ENCODE results near the gene PRAC2. TPM values are rescaled to one million over a fixed set of nuclear protein-coding genes. Genes with fewer than 3 reads are reported as not detected.
A peak's percentile ranks its signal among the peaks of the same experiment; 100 is the strongest.
"Not testable (repeated sequence)": the region's sequence is repeated elsewhere in the genome, so short reads cannot be mapped to it uniquely, and the experiment has no call there.

Gene PRAC2
- total RNA-seq, 8 experiments from 2014 or later: not detected

DNA sequence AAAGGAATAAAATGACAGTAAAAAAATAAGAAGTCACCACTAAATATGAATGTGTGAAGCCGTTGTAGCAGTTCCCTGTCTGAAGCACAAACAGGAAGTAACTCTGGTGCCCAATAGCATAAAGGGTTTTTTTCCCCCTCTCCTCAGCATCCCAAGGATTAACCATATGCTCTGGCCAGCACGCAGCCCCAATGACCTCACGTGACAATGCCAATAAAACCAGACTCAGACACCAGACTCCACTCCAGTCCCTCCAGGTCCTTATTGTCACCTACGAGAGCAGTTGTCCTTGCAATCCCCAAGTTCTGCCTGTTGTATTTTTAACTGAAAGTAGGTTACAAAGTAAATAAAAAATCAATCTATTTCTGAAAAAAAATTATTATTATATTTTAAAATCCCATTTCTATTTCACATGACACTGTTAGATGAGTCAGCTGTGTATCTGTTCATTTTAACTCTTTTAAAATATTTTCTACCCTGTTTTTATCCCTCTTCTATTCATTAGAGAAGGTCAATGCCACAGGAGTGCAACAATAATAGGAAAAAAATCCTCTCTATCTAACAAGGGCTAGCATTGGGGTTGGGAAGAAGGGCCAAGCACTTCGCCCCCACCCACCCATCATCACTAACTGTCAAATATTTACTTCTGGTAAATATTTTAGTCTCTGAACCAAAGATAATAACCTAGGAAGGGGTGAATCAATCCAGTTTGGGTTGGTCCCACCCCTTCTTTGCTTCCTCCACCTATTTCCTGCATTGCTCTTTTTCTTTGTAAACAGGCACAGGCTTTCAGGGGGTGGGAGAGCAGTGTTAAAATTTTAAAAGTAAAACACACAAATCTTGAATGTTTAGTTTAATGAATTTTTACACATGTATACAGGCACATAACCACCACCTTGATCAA is 7.2 kb upstream of the PRAC2 start:
- ATAC-seq (replicated peaks in 6 of 8): no peak
- Histone ChIP-seq H3K4me1 (replicated peaks in 1 of 2) (peaks cover 0 to 2% of the 10 kb centered on the region in 2 donors), H3K27ac (no peak overlapping the region), H3K4me3 (no peak overlapping the region)
- in situ Hi-C loops (cut with MboI; ENCODE audit: low pct_unique_long_range_greater_than_20kb in 2 of 9, low sequenced_read_pairs in 9 of 9, unreplicated experiment in 9 of 9): loop anchor here in 2 of 9 experiments (25.0 kb wide), 1 partner anchor 172 kb away; the partner anchor contains the start of gene ATP5MC1 (in 2 of the 2)
- WGBS, 10 experiments: 7 to 67% (median 13%) methylated on average over 1 to 5 of the region's 5 CpGs; no CpG with 5 or more reads in 1 of the 10 experiments

DNA sequence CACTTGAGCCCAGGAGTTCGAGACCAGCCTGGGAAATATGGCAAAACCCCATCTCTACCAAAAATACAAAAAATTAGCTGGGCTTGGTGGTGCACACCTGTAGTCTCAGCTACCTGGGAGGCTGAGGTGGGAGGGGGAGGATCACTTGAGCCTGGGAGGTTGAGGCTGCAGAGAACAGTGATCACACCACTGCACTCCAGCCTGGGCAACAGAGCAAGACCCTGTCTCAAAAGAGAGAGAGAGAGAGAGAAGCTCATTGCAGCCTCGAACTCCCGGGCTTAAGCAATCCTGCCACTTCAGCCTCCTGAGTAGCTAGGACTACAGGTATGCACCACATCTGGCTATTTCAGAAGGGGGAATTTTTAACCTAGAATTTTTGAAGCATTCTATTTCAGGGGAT is 6.4 kb upstream of the PRAC2 start:
- not testable (repeated sequence) for H3K4me3 ChIP-seq; H3K4me1 ChIP-seq (replicated peaks in 1 of 2); H3K27ac ChIP-seq; ATAC-seq (replicated peaks in 6 of 8)
- 0 to 100% (median 11%) methylated on average over 1 to 2 of the region's 3 CpGs; no CpG with 5 or more reads in 6 of the 10 experiments for WGBS, 10 experiments
- in situ Hi-C loops (cut with MboI; ENCODE audit: low pct_unique_long_range_greater_than_20kb in 2 of 9, low sequenced_read_pairs in 9 of 9, unreplicated experiment in 9 of 9): loop anchor here in 2 of 9 experiments (25.0 kb wide), 1 partner anchor 171 kb away; the partner anchor contains the start of gene ATP5MC1 (in 2 of the 2)

DNA sequence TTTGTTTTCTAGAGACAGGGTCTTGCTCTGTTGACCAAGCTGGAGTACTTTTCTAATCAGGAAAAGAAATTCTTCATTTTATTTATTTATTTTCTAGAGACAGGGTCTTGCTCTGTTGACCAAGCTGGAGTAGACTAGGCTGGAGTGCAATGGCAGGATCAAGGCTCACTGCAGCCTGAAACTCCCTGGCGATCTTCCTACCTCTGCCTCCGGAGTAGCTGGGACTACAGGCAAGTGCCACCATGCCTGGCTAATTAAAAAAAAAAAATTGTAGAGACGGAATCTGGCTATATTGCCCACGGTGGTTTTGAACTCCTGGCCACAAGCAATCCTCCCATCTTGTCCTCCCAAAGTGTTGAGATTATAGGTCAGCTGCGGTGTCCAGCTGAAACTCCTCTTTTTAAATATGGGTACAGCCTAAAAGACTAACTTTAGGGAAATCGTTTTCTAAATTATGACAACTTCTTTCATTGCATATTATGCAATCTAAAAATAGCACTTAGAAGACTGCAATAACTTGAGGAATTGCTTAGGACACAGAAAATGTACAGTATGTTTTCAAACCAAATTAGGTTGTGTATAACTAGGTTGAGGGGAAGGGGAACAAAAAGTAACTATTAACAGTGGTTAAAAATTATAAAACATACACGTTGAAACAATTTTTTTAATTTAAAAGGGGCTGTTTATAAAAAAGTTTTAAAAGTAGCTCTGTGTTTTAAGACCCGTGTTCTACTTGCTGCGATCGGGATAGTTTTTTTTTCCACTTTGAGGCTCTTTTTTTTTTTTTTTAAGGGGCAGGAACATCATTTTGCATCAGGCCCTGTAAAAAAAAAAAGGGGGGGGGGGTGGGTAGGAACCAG is 5.4 kb upstream of the PRAC2 start:
- Histone ChIP-seq H3K4me3 (no peak overlapping the region), H3K4me1 (replicated peaks in 1 of 2) (peaks cover 0 to 2% of the 10 kb centered on the region in 2 donors), H3K27ac (no peak overlapping the region)
- 4 to 22% (median 15%) methylated on average over 3 to 10 of the region's 10 CpGs for WGBS, 10 experiments
- no peak for ATAC-seq (replicated peaks in 6 of 8)
- in situ Hi-C loops (cut with MboI; ENCODE audit: low pct_unique_long_range_greater_than_20kb in 2 of 9, low sequenced_read_pairs in 9 of 9, unreplicated experiment in 9 of 9): loop anchor here in 2 of 9 experiments (25.0 kb wide), 1 partner anchor 170 kb away; the partner anchor contains the start of gene ATP5MC1 (in 2 of the 2)

DNA sequence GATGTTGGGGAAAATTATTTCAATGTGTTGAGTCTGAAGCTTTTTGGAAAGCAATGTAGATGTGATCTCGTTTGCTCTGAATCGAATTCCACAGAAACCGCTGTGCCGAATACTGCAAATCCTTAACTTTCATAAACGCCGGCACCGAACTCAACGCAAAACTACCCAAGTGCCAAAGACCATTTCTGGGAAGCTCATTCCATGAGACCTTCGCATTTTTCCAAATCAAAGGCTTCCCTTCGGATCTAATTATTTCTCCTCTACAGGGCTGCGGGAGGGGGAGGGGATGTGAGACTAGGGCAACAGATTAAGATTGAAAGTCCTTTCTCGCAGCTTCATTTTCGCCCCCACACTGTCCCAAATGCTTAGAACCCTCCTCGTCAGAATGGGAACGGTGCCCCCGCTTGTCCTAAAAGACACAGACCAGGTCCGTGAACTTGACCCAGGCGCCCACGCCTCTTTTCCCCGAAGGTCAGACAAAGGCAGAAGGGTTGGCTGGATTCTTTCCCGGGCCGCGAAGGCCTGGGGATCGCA is 4.7 kb upstream of the PRAC2 start:
- H3K4me3 ChIP-seq: no peak overlapping the region
- 2 to 27% (median 7%) methylated on average over 3 to 19 of the region's 24 CpGs; no CpG with 5 or more reads in 2 of the 10 experiments for whole genome bisulfite sequencing, 10 experiments
- H3K27ac ChIP-seq: no peak overlapping the region
- in situ Hi-C loops (cut with MboI; ENCODE audit: low pct_unique_long_range_greater_than_20kb in 2 of 9, low sequenced_read_pairs in 9 of 9, unreplicated experiment in 9 of 9): loop anchor here in 2 of 9 experiments (25.0 kb wide), 1 partner anchor 169 kb away; the partner anchor contains the start of gene ATP5MC1 (in 2 of the 2)
- ATAC-seq (replicated peaks in 6 of 8): no peak
- peaks cover 0 to 5% of the 10 kb centered on the region in 2 donors for H3K4me1 ChIP-seq (replicated peaks in 1 of 2)

- Histone ChIP-seq H3K4me1 (replicated peaks in 1 of 2) (peaks cover 0 to 9% of the 10 kb centered on the region in 2 donors), H3K4me3 (no peak overlapping the region), H3K27ac (no peak overlapping the region)
- WGBS, 10 experiments: 0 to 60% (median 2%) methylated on average over 2 to 40 of the region's 80 CpGs; no CpG with 5 or more reads in 4 of the 10 experiments
- in situ Hi-C loops (cut with MboI; ENCODE audit: low pct_unique_long_range_greater_than_20kb in 2 of 9, low sequenced_read_pairs in 9 of 9, unreplicated experiment in 9 of 9): loop anchor here in 2 of 9 experiments (25.0 kb wide), 1 partner anchor 168 kb away; the partner anchor contains the start of gene ATP5MC1 (in 2 of the 2)
- peak in 6 of 8 experiments; percentile 20 to 45 (median 36) for ATAC-seq (replicated peaks in 6 of 8)
Observed at GRCh38 chr17:48718761-48719641, 4.0 kb upstream of the PRAC2 start.

- no peak for ATAC-seq (replicated peaks in 6 of 8)
- 0 to 30% (median 4%) methylated on average over 2 to 12 of the region's 37 CpGs; no CpG with 5 or more reads in 3 of the 10 experiments for WGBS, 10 experiments
- Histone ChIP-seq H3K4me3 (no peak overlapping the region), H3K4me1 (replicated peaks in 1 of 2) (peaks cover 0 to 9% of the 10 kb centered on the region in 2 donors), H3K27ac (no peak overlapping the region)
- in situ Hi-C loops (cut with MboI; ENCODE audit: low pct_unique_long_range_greater_than_20kb in 2 of 9, low sequenced_read_pairs in 9 of 9, unreplicated experiment in 9 of 9): loop anchor here in 2 of 9 experiments (10.0 to 25.0 kb wide), 2 partner anchors 75 to 168 kb away; partner anchors contain the start of gene ATP5MC1 (in 2 of the 2)
Observed at GRCh38 chr17:48719642-48720265, 3.2 kb upstream of the PRAC2 start.

GRCh38 chr17:48720266-48721008 is 2.5 kb upstream of the PRAC2 start:
- H3K27ac ChIP-seq: no peak overlapping the region
- peaks cover 0 to 9% of the 10 kb centered on the region in 2 donors for H3K4me1 ChIP-seq (replicated peaks in 1 of 2)
- in situ Hi-C loops (cut with MboI; ENCODE audit: low pct_unique_long_range_greater_than_20kb in 2 of 9, low sequenced_read_pairs in 9 of 9, unreplicated experiment in 9 of 9): loop anchor here in 2 of 9 experiments (10.0 to 25.0 kb wide), 2 partner anchors 74 to 167 kb away; partner anchors contain the start of gene ATP5MC1 (in 2 of the 2)
- H3K4me3 ChIP-seq: no peak overlapping the region
- no peak for ATAC-seq (replicated peaks in 6 of 8)
- 0 to 39% (median 14%) methylated on average over 1 to 10 of the region's 11 CpGs; no CpG with 5 or more reads in 2 of the 10 experiments for WGBS, 10 experiments

GRCh38 chr17:48721009-48721402 is 2.0 kb upstream of the PRAC2 start:
- in situ Hi-C loops (cut with MboI; ENCODE audit: low pct_unique_long_range_greater_than_20kb in 2 of 9, low sequenced_read_pairs in 9 of 9, unreplicated experiment in 9 of 9): loop anchor here in 2 of 9 experiments (10.0 to 25.0 kb wide), 2 partner anchors 74 to 166 kb away; partner anchors contain the start of gene ATP5MC1 (in 2 of the 2)
- H3K27ac ChIP-seq: no peak overlapping the region
- ATAC-seq (replicated peaks in 6 of 8): no peak
- whole genome bisulfite sequencing, 10 experiments: 60 to 100% methylated on average over 1 of the region's 1 CpG; no CpG with 5 or more reads in 8 of the 10 experiments
- no peak overlapping the region for H3K4me3 ChIP-seq
- H3K4me1 ChIP-seq (replicated peaks in 1 of 2): peaks cover 0 to 9% of the 10 kb centered on the region in 2 donors

DNA sequence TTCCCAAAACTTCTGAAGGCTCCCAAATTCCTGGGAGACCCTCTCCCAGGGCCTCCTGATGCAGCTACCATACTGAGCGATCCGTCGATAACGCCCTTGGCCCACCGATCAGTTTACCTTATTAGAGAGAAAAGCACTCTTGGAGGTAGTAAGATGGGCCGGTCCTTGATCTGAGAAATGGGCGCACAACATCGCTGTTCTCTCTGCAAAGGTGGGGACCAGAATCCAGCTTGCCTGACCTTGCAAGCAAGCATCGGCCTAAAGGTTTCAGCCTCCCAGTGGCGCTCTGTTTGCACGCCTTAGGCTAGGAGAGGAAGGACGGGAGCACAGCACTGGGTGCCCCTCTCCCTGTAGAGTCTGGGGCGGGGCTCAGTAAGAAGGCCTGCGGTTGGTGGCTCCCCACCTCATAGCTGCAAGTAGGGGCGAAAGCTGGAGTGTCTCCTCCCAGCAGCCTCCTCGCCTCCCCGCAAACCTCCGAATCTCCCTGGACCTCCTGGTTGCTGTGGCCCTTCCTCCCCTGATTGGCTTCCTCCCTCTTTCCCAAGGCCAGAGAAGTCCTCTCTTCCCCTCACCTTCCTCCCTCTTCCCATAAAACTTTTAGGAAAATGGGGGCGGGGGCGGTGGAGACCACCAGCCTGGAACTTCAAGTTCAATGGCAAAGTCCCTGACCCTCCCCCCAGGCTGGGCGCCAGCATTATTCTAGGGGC is 631 bp upstream of the PRAC2 start, which contains the start of gene PRAC1:
Gene PRAC1, minus strand, starts transcription at position 318 of the 707 bp plus-strand sequence. Its CDS starts 126 bp downstream, at position 192.
- in situ Hi-C loops (cut with MboI; ENCODE audit: low pct_unique_long_range_greater_than_20kb in 2 of 9, low sequenced_read_pairs in 9 of 9, unreplicated experiment in 9 of 9): loop anchor here in 2 of 9 experiments (10.0 to 25.0 kb wide), 2 partner anchors 72 to 165 kb away; partner anchors contain the start of gene ATP5MC1 (in 2 of the 2)

More for the DNA sequence above, 631 bp upstream of the PRAC2 start, which contains the start of gene PRAC1:
- WGBS, 10 experiments: 9 to 41% (median 22%) methylated on average over 2 to 16 of the region's 21 CpGs; no CpG with 5 or more reads in 3 of the 10 experiments
- no peak for ATAC-seq (replicated peaks in 6 of 8)
- Histone ChIP-seq H3K4me3 (no peak within 1 kb of the TSS), H3K4me1 (replicated peaks in 1 of 2) (peaks cover 0 to 9% of the 10 kb centered on the region in 2 donors), H3K27ac (no peak within 1 kb of the TSS)

Data from motor neuron (in vitro differentiated cells).